ENCODE measurements around the gene ALDH4A1. TPM values are rescaled to one million over a fixed set of nuclear protein-coding genes. Genes with fewer than 3 reads are reported as not detected.
"Not testable (repeated sequence)": the region's sequence is repeated elsewhere in the genome, so short reads cannot be mapped to it uniquely, and the experiment has no call there.

The ALDH4A1 gene
- total RNA-seq, 1 donor from 2014 or later: 11.5 TPM

GRCh38 chr1:18870957-18871356, 31.4 kb downstream of the ALDH4A1 start:
- DNase-seq (ENCODE audit: low spot score in 2 of 2, unreplicated experiment in 2 of 2): no peak
- Mint-ChIP-seq H3K36me3 (no peaks in the 10 kb centered on the region), H3K4me1 (no peaks in the 10 kb centered on the region), H3K27me3 (ENCODE audit: low read depth) (peaks cover 15% of the 10 kb centered on the region), H3K4me3 (no peak overlapping the region), H3K27ac (no peak overlapping the region), H3K9me3 (no peaks in the 10 kb centered on the region)
- TF ChIP-seq CTCF (IDR thresholded peaks at IDR 0.05; ENCODE audit: unreplicated experiment): no peak

- not testable (repeated sequence) for H3K27ac Mint-ChIP-seq, H3K4me1 Mint-ChIP-seq, H3K4me3 Mint-ChIP-seq
Measured at GRCh38 chr1:18870595-18870865, 31.8 kb downstream of the ALDH4A1 start.

GRCh38 chr1:18869847-18870594, 32.3 kb downstream of the ALDH4A1 start:
- Mint-ChIP-seq H3K4me1 (no peaks in the 10 kb centered on the region), H3K27ac (no peak overlapping the region), H3K4me3 (no peak overlapping the region), H3K9me3 (no peaks in the 10 kb centered on the region), H3K27me3 (ENCODE audit: low read depth) (peaks cover 20% of the 10 kb centered on the region), H3K36me3 (no peaks in the 10 kb centered on the region)
- DNase-seq (ENCODE audit: low spot score in 2 of 2, unreplicated experiment in 2 of 2): no peak
- TF ChIP-seq CTCF (IDR thresholded peaks at IDR 0.05; ENCODE audit: unreplicated experiment): no peak

More at GRCh38 chr1:18870595-18870865, 31.8 kb downstream of the ALDH4A1 start:
- H3K27me3 Mint-ChIP-seq (ENCODE audit: low read depth): peaks cover 20% of the 10 kb centered on the region
- DNase-seq (ENCODE audit: low spot score in 2 of 2, unreplicated experiment in 2 of 2); H3K9me3 Mint-ChIP-seq; H3K36me3 Mint-ChIP-seq: not testable (repeated sequence)

- H3K36me3 Mint-ChIP-seq: no peaks in the 10 kb centered on the region
- no peak overlapping the region for H3K4me3 Mint-ChIP-seq
- DNase-seq (ENCODE audit: low spot score in 2 of 2, unreplicated experiment in 2 of 2): no peak
- H3K27ac Mint-ChIP-seq: no peak overlapping the region
- H3K4me1 Mint-ChIP-seq: no peaks in the 10 kb centered on the region
- TF ChIP-seq CTCF (IDR thresholded peaks at IDR 0.05; ENCODE audit: unreplicated experiment): no peak
- H3K27me3 Mint-ChIP-seq (ENCODE audit: low read depth): peaks cover 26% of the 10 kb centered on the region
- no peaks in the 10 kb centered on the region for H3K9me3 Mint-ChIP-seq
Measured at GRCh38 chr1:18868801-18869424, 33.4 kb downstream of the ALDH4A1 start.

GRCh38 chr1:18868354-18868753, 34.0 kb downstream of the ALDH4A1 start:
- no peak overlapping the region for H3K27ac Mint-ChIP-seq
- H3K9me3 Mint-ChIP-seq: no peaks in the 10 kb centered on the region
- no peak for DNase-seq (ENCODE audit: low spot score in 2 of 2, unreplicated experiment in 2 of 2)
- no peaks in the 10 kb centered on the region for H3K4me1 Mint-ChIP-seq
- TF ChIP-seq CTCF (IDR thresholded peaks at IDR 0.05; ENCODE audit: unreplicated experiment): no peak
- no peak overlapping the region for H3K4me3 Mint-ChIP-seq
- H3K36me3 Mint-ChIP-seq: no peaks in the 10 kb centered on the region
- H3K27me3 Mint-ChIP-seq (ENCODE audit: low read depth): peaks cover 27% of the 10 kb centered on the region

GRCh38 chr1:18866846-18867245, 35.5 kb downstream of the ALDH4A1 start:
- Mint-ChIP-seq H3K27me3 (ENCODE audit: low read depth) (peaks cover 27% of the 10 kb centered on the region), H3K9me3 (no peaks in the 10 kb centered on the region), H3K4me1 (no peaks in the 10 kb centered on the region), H3K27ac (no peak overlapping the region), H3K4me3 (no peak overlapping the region), H3K36me3 (no peaks in the 10 kb centered on the region)
- no peak for DNase-seq (ENCODE audit: low spot score in 2 of 2, unreplicated experiment in 2 of 2)
- TF ChIP-seq CTCF (IDR thresholded peaks at IDR 0.05; ENCODE audit: unreplicated experiment): no peak
